ENCODE results near the gene SLCO4A1. TPM values are rescaled to one million over a fixed set of nuclear protein-coding genes. Genes with fewer than 3 reads are reported as not detected.
A peak's percentile ranks its signal among the peaks of the same experiment; 100 is the strongest.

The SLCO4A1 gene
- total and polyA plus RNA-seq, 9 of the 15 experiments (the other 6 are each of a cell fraction or from before 2014, with no cell fraction given) = 1.6 to 21.9 (median 12.8) TPM

- no peak for TF ChIP-seq RERE (CRISPR knock-in tag; IDR thresholded peaks at IDR 0.05; ENCODE audit: borderline replicate concordance)
- TF ChIP-seq ZNF133 (CRISPR knock-in tag; IDR thresholded peaks at IDR 0.05) = no peak
- no peak for TF ChIP-seq ZNF785 (CRISPR knock-in tag; IDR thresholded peaks at IDR 0.05)
- no peak for TF ChIP-seq NR2F6 (CRISPR knock-in tag; IDR thresholded peaks at IDR 0.05)
- 0 out of 2 replicates have a peak, but pooled peaks have one; percentile 13 for TF ChIP-seq BCOR (IDR thresholded peaks at IDR 0.05)
- TF ChIP-seq ETS1 (conservative IDR thresholded peaks at IDR 0.05; ENCODE audit: control insufficient read depth, low read depth, low read length) = peak; percentile 75; the same call in 1 of the 2 replicates
- no peak for TF ChIP-seq ZNF512 (tag; IDR thresholded peaks at IDR 0.05)
- no peak for TF ChIP-seq ADNP (tag; IDR thresholded peaks at IDR 0.05)
- TF ChIP-seq JUN (IDR thresholded peaks at IDR 0.05; ENCODE audit: borderline replicate concordance, low read depth, low read length) = no peak
- TF ChIP-seq JUN (CRISPR knock-in tag; IDR thresholded peaks at IDR 0.05; ENCODE audit: borderline replicate concordance) = no peak
- TF ChIP-seq C11orf30 (IDR thresholded peaks at IDR 0.05; ENCODE audit: low read depth) = no peak
- no peak for TF ChIP-seq ZZZ3 (IDR thresholded peaks at IDR 0.05)
- TF ChIP-seq RBBP5 (IDR thresholded peaks at IDR 0.05; ENCODE audit: borderline replicate concordance, insufficient read depth, low read length, poor library complexity, severe bottlenecking) = no peak
- TF ChIP-seq SRSF7 (optimal IDR thresholded peaks at IDR 0.05; ENCODE audit: low read depth, low read length) = no peak
- no peak for TF ChIP-seq ETV1 (tag; conservative IDR thresholded peaks at IDR 0.05; ENCODE audit: low read depth)
- TF ChIP-seq ZNF280A (IDR thresholded peaks at IDR 0.05; ENCODE audit: low read depth, partially characterized antibody) = no peak
Observed at GRCh38 chr20:62685781-62686555, 43.7 kb downstream of the SLCO4A1 start (continued).

Data from K562 (cell line).